HG02571 (cell line): ENCODE measurements around the gene PDZD7.
A peak's percentile ranks its signal among the peaks of the same experiment; 100 is the strongest.

Experiments
- ATAC-seq: cut with Tn5 transposase; IDR thresholded peaks from one replicate; pipeline ENCODE4 v1.9.1; 2021; ENCODE audit warnings: mild to moderate bottlenecking, moderate library complexity; ENCODE audit not compliant: unreplicated experiment

Gene PDZD7

DNA sequence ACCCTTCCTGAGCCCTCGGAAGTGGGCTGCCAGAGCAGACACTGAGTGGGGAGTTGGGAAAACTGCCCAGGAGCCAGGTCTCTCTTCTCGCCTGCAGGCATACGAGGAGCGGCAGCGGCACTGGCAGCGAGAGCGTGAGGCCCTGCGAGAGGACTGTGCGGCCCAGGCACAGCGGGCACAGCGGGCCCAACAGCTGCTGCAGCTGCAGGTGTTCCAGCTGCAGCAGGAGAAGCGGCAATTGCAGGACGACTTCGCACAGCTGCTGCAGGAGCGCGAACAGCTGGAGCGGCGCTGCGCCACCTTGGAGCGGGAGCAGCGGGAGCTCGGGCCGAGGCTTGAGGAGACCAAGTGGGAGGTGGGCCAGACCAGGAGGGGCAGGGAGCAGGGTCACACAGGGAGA lies 25.6 kb downstream of the PDZD7 start:
- no peak for ATAC-seq

DNA sequence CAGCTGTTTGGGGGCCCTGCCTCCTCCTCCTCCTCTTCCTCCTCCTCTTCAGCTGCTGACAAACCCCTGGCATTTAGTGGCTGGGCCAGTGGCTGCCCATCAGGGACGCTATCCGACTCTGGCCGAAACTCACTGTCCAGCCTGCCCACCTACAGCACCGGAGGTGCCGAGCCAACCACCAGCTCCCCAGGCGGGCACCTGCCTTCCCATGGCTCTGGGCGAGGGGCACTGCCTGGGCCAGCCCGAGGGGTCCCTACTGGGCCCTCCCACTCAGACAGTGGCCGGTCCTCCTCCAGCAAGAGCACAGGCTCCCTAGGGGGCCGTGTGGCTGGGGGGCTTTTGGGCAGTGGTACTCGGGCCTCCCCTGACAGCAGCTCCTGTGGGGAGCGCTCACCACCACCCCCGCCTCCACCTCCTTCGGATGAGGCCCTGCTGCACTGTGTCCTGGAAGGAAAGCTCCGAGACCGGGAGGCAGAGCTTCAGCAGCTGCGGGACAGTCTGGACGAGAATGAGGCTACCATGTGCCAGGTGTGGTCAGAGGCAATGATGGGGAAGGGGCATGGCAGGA lies 27.2 kb downstream of the PDZD7 start:
- no peak for ATAC-seq

DNA sequence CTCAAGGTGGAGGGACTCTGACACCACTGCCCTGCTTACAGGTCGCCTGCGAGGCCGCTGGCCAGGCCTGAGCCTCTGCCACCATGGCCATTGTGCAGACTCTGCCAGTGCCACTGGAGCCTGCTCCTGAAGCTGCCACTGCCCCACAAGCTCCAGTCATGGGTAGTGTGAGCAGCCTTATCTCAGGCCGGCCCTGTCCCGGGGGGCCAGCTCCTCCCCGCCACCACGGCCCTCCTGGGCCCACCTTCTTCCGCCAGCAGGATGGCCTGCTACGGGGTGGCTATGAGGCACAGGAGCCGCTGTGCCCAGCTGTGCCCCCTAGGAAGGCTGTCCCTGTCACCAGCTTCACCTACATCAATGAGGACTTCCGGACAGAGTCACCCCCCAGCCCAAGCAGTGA lies 28.5 kb downstream of the PDZD7 start:
- ATAC-seq: no peak

DNA sequence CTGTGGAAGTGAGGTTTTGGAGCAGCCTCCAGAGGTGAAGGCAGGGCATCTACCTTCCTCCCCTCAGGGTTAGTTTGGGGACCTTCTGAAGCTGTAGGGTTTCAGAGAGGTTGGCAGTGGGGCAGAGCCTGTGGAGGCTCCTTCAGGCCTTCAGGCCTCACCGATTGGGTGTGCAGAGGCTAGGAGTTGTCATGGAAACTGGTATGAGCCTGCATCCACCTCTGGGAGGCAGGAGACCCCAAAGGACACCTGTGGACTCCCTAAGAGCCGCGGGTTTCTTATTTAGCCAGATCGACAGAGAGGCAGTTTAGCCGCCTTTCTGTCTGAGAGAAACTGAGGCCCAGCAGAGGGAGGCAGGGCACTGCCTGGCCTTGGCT lies 29.3 kb downstream of the PDZD7 start:
- ATAC-seq: no peak

DNA sequence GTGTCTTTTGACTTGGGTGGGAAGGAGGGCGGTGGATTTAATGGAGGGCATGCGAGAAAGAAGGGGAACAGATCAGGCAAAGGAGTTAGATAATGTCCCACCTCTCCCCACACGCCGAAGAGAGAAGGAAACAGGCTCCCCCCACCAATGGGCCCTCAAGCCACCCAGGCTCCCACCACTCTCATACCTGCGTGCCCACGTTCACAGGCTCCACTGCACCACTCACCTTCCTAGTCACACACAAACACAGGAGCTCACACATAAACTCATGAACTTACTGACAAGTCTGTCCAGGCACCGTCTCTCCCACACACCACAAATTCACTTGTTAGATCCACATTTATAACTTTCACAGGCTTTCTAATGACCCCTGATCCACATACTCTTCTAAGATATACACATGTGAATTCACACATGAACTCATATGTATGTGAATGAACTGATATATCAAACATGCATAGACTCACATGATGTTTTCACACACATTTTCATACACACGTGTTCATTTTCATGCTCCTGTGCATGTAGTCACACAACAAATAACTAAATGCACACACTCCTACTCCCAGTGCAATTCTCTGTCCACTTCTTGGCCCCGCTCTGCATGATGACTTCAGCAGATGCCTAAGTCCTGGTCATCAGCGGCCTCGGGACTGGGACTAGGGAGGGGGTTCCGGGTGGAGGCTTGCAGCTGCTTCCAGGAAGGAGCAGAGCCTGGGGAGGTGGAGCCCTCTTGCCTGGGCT lies 29.8 kb downstream of the PDZD7 start:
- ATAC-seq: no peak

DNA sequence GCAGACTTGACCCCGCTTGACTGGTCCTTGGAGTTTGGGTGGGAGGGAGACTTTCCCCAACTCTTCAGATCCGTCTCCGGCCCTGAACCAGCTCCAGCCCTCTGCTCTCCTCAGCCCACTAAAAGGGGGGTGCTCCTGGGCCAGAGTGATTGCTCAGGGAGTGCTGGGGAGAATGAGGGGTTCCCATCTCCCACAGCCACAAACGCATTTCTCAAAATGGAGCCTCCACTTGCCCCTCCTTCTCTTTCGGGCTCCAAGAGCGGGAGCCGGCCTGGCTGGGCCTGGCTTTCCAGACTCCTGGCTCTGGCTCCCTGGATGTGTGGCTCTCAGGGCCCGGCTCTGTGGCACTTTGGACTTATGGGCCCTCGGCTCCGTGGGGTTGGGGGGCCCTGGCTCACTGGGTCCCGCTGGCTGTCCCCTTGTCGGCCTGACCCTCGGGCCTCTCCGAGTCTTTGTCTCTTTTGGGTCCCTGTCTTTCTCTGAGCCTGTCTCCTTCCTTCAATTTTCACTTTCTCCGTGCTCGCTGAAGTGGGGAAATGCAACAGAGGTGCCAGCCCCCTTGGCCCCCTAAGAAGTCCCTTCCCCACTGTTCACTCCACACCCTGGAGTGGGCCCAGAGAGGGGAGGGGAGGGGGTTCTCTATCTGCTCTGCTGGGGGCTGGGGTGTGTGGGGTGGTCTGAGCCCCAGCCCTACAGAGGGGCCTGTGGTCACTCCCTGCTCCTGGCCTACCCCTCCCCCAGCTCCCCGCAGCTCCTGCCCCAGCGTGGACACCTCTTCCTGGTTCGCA lies 30.6 kb downstream of the PDZD7 start:
- no peak for ATAC-seq

DNA sequence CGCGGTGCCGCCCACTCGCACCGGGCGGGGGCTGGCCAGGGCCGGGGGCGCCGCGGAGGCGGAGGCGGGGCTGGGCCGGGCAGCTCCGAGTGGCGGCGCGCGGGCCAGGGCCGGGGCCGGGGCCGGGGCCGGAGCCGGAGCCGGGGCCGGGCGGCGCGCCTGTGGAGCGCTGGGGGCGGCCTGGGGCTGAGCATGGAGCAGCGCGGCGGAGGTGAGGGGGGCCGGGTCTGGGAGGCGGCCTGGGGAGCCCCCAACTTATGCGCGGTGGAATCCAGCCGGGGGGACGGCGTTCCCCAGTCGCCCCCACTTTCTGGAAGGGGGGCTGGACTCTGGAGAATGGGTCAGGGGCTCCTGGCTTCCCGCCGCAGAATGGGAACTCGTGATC lies 31.2 kb downstream of the PDZD7 start, which contains the start of gene LZTS2:
Gene LZTS2, plus strand, starts transcription at position 67 of the 385 bp plus-strand sequence. CDS start 2,731 bp downstream, outside the sequence.
- ATAC-seq: no peak

DNA sequence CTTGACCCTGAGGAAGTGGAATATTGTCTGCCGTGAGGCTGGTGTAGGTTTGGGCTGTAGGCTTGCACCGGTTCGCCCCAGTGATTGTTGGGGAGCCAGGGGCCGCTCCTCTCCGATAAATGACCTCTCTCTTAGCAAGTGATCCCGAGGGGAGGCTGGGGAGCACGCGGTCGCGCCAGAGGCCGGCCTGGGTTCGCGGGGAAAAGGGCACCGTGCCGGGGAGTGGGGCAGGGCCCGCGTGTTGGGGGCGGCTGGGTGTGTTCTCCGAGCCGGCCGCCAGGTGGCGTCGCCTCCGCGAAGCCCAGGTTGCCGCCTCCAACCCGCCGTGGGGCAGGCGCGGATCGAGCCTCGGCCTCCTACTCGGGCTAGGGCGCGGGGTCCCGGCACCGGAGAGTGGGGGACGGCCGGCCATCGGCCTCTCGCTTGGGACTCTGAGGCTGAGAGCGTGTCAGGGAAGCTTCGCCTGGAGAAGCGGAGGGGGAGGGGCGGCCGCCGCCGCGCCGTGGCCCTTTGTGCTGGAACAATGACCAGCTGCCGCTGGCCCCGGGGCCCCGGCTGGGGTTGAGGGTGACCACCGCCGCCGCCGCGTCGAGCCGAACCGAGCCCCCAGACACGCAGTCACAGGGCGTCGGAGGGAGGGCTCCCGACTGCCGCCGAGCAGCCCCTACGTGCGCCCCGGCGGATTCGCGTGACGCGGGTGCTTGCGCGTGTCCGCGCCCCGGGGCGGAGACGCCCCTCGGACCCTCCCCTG lies 31.8 kb downstream of the PDZD7 start:
- peak; percentile 43 for ATAC-seq

DNA sequence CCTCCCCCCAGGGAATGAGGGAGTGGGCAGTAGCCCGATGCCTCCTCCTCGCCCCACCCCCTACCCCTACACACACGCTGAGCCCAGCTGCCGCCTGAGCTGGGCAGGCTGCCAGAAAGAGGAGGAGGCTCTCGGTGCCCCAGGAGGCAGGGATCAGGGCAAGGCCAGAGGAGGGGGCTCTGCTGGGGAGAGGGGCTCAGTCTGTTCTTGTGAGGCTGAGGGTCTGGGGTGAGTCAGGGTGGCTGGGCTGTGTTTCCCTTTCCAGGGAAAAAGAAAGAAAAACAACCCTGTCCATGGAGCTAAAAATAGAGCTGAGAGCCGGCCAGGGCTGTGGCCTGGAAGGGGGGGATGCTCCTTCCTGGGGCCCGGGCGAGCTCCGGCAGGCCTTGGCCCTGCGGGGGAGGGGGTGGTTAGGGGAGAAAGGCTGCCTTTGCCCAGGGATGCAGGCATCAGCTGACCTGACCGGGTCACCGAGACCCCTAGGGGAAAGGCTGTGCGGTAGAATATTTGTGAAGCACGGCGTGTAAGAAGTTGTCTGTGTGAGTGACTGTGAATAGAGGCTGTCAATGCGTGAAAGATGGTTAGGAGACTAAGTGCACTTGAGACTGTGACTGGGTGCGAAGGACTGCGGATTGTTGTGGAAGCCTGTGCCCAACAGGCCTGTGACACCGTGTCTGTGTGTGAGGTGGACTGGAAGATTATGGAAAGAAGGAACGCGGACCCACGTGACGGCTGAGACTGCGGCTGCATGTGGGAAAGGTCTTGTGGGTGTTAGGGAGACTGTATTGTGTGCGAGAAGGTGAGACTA lies 32.5 kb downstream of the PDZD7 start:
- peak; percentile 28 for ATAC-seq

DNA sequence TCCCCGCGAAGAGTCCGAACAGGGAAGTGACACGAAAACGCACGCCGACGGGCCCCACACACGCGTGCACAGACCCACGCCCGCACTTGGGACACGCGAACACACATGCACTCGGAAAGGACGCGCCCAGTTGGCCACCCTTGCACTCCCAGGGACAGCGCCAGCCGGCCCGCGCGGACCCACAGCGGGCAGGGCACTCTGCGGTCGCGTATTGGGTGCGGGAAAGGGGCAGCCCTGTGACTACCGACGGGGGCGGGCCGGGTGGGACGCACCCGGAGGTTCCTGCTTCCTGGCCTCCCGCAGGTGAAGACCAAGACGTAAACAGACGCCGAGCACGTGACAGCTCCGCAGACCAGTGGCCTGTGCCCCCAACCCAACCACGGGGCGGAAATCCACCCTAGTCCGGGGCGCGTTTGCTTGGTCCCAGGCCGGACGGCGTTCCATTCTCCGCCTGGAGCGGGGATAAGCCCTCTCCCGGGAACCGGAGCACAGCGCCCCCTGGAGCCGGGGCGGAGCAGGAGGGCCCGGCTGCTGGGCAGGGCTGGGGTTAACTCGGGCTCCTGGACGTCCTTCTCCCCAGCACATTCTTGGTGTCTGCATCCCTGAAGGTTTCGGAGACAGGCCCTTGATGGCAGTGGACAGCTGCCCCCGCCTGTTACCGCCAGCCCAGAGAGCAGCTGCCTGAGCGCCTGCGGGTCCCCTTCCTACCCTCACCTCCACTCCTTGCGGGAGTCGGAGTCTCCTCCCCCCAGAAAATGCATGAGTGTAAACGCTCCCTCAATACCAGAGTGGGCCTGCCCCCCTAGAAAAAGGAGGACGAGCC lies 33.4 kb downstream of the PDZD7 start:
- ATAC-seq: no peak

DNA sequence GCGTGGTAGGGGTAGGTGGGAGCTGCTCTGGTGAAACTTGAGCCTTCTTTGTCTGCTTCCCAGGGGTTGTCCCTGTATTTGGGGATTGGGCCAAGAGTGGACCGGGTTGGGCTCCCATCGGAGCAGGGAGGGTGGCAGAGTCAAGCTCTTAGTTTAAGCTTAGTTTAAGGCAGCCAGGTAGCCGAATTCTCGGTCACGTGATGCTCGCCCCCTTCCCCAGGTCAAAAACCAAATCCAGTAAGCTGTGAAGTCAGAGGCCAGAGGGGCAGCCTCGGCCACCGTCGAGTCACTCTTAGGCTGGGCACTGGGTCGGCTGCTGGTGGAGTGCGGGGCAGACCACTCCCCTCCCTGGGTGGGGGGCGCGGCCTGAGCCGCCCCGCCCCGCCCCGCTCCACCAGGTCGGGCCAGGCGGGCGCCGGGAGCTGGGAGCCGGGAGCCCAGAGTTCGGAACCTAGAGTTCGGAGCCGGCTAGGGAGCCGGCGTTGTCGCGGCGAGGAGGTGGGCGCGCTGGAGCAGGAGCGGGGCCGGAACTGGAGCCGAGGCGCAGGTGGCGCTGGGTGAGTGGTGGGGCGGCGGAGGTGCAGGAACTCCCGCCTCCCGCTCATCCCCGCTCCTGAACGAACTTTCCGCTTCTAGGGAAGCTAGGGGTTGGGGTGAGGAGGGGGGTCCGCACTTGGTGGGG lies 34.1 kb downstream of the PDZD7 start:
- no peak for ATAC-seq

DNA sequence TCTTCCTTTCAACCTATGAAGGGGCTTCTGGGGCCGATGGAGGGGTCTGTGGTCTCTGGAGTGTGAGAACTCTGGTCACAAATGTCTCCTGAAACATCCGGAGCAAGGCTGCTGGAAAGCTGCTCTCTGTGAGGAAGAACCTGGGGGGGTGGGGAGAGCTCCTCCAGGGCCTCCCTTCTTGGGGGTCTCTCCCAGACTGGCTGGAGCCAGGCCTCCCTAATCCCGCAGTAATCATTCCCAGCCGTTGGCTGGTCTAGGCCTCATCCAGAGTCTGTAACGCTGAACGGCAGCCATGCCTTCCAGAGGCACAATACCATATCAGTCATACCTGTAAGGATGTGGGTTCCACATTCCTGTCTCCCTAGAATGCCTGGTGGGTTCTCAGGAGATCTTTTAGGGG lies 35.7 kb downstream of the PDZD7 start:
- no peak for ATAC-seq

DNA sequence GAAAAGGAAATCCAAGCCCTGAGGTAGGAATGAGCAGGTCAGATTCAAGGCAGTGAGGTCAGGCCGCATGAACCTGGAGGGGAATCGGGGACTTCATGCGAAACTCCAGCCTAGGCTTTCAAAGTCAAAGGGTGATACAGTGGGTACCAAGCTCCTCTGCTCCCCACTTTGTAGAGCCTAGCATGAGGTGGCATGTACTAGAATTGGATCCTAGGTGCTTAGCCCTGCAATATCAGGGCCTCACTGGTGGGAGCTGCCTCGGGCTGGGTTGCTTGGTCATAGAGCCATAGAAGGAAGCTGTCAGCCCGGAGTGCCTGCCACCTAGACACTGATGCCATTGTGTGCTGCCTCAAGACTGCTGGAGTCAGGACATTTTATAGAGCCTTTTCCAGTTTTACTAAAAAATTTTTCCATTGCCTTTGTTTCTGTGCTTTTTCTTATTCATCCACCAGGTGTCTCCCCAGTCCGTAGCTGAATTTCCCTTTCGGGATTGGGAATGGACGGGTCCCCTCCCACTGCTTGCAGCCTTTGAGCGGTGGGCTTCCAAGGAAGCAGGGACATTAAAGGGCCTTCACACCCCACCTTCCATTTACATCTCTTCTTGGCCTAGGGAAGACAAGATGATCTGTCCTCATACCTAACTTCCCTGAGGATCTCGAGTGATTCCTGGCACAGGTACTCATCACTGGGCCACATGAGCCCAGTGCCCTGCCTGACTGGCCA lies 36.8 kb downstream of the PDZD7 start:
- ATAC-seq: no peak

DNA sequence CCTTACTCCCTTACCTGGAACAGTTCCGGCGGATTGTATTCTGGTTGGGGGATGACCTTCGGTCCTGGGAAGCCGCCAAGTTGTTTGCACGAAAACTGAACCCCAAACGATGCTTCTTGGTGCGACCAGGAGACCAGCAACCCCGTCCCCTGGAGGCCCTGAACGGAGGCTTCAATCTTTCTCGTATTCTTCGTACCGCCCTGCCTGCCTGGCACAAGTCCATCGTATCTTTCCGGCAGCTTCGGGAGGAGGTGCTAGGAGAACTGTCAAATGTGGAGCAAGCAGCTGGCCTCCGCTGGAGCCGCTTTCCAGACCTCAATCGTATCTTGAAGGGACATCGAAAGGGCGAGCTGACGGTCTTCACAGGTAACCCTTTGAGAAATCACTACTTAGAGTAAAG lies 41.8 kb downstream of the PDZD7 start:
- ATAC-seq: no peak

DNA sequence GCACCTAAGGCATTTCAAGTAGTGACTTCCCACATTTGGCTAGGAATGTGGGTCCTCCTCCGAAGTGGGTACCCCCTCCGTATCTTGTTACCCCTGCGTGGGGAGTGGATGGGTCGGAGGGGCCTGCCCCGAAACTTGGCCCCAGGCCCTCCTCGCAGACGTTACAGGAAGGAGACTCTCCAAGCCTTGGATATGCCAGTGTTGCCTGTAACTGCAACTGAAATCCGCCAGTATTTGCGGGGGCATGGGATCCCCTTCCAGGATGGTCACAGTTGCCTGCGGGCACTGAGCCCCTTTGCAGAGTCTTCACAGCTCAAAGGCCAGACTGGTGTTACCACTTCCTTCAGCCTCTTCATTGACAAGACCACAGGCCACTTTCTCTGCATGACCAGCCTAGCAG lies 42.8 kb downstream of the PDZD7 start:
- no peak for ATAC-seq

DNA sequence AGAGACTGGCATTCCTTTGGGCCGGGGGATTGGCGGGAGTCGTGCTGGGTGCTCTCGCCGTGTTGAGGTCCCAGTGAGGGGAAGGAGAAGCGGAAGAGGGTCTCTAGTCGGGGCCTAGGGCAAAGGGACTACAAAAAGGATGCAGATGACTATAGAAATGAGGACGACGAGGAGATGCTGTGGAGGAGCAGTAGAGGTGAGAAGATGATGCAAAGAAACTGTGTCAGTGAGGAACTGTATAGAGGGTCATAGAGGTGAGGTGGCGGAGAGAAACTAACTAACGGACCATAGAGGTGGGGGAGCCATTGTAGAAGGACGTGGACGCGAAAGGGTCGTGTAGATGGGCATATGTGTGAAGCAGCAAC lies 43.3 kb downstream of the PDZD7 start:
- ATAC-seq: no peak

DNA sequence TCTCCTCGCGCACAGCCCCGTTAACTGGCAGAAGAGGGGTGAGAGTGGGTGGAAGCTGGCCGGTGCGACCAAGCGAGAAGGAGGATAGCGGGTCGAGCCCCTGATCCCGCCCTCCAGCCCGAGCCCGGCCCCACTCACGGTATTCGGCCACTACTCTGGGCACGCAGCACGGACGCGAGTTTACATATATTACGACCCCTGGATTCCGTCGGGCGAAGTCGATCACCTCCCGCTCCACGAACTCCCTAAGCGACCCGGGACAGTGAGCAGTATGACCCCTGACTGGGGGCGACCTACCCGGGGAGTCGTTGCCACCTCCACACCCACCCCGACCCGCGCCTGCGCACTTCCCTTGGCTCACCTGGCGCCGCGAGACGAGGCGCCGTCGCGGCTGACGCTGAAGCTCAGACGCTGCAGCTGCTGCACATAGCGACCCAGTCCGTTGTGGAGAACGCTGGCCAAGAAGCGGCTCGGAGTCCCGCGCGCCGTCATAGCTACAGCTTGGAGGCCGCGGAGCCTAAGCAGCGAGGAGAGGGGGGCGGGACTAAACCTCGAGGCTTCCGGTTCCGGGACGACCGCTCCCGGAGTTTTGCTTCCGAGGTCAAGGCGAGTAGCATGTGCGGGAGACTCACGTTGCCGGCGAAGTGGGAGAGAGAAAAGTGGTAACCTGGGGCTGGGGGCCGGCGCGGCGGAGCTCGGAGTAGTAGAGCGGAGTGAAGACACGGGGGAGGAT lies 43.8 kb downstream of the PDZD7 start, which contains the start of the genes MRPL43 and TWNK:
Gene MRPL43, minus strand, starts transcription at position 546 of the 733 bp plus-strand sequence. Its CDS starts 54 bp downstream, at position 492.
Gene TWNK, plus strand, starts transcription at position 592 of the 733 bp plus-strand sequence. CDS start 668 bp downstream, outside the sequence.
- peak; percentile 85 for ATAC-seq

DNA sequence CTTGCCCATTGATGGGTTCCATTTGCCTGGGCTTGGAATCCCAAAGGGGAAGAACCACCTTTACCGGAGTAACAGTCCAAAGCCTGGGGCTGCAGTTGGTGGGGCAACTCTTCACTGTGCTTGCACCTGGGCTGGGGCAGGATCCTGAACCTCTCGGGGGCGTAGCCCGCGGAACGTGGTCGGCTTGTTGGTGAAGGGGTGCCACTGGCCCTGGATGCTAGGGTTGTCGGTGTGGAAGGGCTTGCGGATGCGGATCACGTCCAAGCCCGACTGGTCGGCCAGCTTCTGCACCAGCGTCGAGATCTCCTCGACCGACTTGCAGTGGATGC lies 44.3 kb downstream of the PDZD7 start:
- no peak for ATAC-seq
